SK-N-SH treated with all-trans-retinoic acid at 6 μM for 48 hours (cell line): Measurements from ENCODE around the gene NLRP5.

ENCODE experiments used
- BACH2 ChIP-seq: fragments of 250-450 bp; sonication (Bioruptor Pico); IDR thresholded peaks from 2 replicates; pipeline ENCODE4 v1.9.0; 2021; ENCODE audit warnings: mild to moderate bottlenecking, borderline replicate concordance
- OSR1 ChIP-seq: fragments of 250-450 bp; sonication (Bioruptor Pico); IDR thresholded peaks from 2 replicates; pipeline ENCODE4 v1.8.0; 2022; ENCODE audit warnings: moderate library complexity, mild to moderate bottlenecking, inconsistent platforms
- RARB ChIP-seq: fragments of 250-450 bp; sonication (Bioruptor Pico); IDR thresholded peaks from 2 replicates; pipeline ENCODE4 v1.8.0; 2021; ENCODE audit warnings: mild to moderate bottlenecking, moderate library complexity
- ZFP3 ChIP-seq: fragments of 250-450 bp; sonication (Bioruptor Pico); IDR thresholded peaks from 2 replicates; pipeline ENCODE4 v1.5.0; 2020; ENCODE audit warnings: mild to moderate bottlenecking, moderate library complexity
- ZFP30 ChIP-seq: fragments of 450-650 bp; formaldehyde crosslinking; IDR thresholded peaks from 2 replicates; pipeline ENCODE4 v1.5.0; 2022; ENCODE audit warnings: mild to moderate bottlenecking, moderate library complexity

GRCh38 chr19:56088497-56089215 lies 102.1 kb downstream of the NLRP5 start:
- TF ChIP-seq ZFP30 (CRISPR knock-in tag): no peak
- TF ChIP-seq OSR1 (CRISPR knock-in tag): no peak
- no peak for TF ChIP-seq ZFP3 (CRISPR knock-in tag)
- no peak for TF ChIP-seq RARB (CRISPR knock-in tag)
- TF ChIP-seq BACH2 (CRISPR knock-in tag): no peak
